Measurements from ENCODE around the gene TRAPPC6A.

GRCh38 chr19:45154064-45154827 lies 23.8 kb downstream of the TRAPPC6A start:
- TF ChIP-seq POLR2A (IDR thresholded peaks at IDR 0.05; ENCODE audit: low read depth, low read length) = no peak
- no peak for TF ChIP-seq POLR2AphosphoS5 (IDR thresholded peaks at IDR 0.05; ENCODE audit: low read depth, low read length)

Measured in GM12892 (cell line).